NCI-H526 (cell line): Measurements from ENCODE around the gene ATP2B3.

Source experiments
- DNase-seq, 2 experiments: peaks; one replicate each; lab custom pipeline; 2025; lab: John Stamatoyannopoulos, UW

Gene ATP2B3

GRCh38 chrX:153537526-153538295 is 20.3 kb downstream of the ATP2B3 start:
- no peak for DNase-seq

DNA sequence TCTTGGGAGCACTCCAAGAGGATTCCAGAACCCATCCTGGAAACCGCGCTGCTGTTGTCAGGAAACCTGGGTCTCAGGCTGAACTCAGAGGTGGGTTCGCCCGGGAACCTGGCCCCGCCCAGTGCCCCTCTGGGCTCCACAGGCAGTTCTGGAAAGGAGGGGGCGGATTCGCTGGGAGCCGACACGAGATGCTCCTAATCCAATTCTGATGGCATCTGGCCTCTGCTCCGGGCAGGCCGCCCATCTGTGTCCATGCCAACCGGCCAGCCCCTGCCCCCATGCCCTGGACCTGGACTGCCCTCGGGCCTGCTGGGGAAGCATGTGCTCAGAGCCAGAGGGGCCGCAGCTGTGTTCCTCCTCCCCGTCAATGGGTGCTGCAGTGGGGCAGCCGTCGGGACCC is 21.0 kb downstream of the ATP2B3 start:
- no peak for DNase-seq

DNA sequence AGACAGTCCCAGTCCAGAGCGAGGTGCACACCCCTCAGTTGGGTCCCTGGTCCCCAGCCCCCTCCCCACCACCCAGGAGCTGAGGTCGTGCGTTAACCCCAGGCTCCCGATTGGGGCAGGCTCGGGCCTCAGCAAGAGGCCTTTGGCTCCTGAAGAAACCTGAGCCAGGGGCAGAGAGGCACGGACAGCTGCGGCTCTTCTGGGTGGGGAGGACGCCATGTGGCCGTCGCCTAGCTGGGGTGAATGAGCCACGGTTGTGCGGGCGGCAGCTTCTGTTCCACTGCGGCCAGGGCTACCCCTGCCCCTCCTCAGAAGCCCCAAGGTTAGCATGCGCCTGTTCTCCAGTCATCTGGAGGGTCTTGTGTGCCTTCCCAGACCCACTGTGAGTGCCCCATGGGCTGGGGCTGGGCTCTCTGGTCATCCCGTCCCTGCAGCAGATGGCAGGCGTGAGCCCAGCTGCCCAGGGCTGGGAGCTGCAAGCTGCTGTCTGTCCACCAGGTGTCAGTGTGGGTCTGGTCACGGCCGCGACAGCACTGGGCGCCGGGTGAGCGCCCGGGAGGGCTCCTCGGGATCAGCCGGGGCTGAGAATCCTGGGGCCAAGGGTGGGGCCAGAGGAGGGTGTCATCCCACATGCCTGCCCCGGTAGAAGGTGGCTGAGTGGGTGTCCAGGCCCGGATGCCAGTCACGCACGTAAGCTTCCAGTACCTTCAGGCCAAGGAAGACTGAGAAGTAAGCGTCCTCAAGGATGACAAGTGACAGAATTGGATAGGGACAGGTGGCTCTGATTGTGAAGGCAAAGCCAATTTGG is 21.9 kb downstream of the ATP2B3 start:
- peak in 1 of 2 experiments; percentile 60 for DNase-seq

DNA sequence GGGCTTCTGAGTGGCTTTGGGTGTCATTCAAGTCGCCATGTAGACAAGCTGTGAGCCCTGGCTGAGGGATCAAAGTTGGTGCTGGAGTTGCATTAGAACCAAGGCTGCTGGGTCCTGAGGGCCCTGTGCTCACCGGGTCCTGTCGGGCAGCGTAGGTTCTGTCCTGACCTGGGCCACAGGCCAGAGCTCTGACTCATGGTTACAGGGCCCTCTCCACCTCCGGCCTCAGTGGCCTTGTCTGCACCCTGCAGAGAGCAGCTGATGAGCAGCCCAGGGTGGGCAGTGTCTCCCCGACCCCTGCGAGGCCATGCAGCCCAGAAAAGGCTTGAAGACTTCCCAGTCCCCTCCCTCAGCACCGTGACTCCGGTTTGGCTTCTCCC is 22.5 kb downstream of the ATP2B3 start:
- DNase-seq: no peak

DNA sequence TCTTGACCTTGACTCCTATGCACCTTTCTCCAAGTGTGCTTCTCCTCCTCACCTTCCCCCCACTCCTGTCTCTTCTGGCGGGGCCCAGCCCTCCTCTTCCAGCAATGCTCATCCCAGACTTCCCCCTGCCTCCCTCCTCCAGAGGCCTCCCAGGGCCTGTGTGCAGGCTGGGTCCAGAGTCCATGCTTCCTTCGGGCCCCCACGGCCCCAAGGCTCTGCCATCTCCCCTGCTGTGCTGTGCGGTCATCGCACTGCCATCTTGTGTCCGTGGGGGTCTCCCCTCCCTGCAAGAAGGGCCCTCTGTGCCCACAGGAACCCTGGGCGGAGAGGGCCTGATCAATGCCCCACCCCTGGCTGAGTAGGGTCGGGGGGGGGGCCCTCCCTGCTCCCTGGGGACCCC is 27.3 kb downstream of the ATP2B3 start:
- DNase-seq: no peak

- no peak for DNase-seq
These were observed 28.9 kb downstream of the ATP2B3 start for GRCh38 chrX:153546386-153546785.

DNA sequence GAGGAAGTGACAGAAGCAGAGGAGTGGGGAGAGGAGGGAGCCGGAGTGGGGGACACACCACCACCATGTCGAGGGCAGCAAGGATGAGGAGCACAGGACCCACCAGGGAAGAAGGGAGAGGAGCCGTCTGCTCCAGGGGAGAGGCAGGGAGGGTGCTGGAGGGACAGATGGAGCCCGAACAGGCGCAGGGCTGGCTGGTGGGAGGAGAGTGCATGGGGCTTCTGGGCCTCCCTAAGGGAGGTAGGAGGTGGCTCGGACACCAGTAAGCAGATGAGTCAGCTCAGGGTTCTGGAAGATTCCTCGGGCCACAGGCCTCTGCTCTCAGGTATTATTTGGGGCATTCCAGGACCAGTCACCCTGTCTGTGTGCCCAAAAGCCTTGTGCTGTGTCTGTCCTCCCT is 29.8 kb downstream of the ATP2B3 start:
- no peak for DNase-seq

- DNase-seq: no peak
These were observed 31.8 kb downstream of the ATP2B3 start for GRCh38 chrX:153549231-153549630.

- no peak for DNase-seq
These were observed 32.4 kb downstream of the ATP2B3 start for GRCh38 chrX:153549807-153550206.

DNA sequence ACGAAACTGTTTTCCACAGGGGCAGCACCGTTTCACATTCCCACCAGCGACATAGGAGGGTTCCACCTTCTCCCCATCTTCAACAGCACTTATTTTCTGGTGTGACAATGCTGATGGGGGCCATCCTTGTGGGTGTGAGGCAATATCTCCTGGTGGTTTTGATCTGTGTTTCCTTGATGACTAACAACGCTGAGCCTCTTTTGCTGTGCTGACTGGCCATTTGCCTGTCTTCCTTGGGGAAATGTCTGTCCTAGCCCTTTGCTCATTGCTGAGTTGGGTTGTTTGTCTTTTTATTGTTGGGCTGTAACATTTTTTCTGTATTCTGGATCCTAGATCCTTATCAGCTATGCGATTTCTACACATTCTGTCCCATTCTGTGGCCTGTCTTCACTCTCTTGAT is 33.7 kb downstream of the ATP2B3 start:
- no peak for DNase-seq

GRCh38 chrX:153554519-153555167 is 37.2 kb downstream of the ATP2B3 start:
- DNase-seq: peak; percentile 28 to 59

DNA sequence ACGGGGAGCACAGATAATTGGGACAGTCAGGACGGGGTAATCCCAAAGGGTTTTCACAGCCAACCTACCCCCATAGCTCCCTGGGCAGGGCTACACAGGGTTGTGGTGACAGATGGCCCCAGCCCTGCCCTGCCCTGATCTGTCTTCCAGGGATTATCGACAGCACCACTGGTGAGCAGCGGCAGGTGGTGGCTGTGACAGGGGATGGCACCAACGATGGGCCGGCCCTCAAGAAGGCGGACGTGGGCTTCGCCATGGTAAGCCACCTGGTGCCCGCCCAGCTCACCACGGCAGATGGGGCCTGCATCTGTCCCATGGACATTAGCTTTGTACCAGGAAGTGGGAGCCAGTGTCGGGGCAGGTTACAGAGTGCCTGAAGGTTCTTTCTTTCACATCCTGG is 39.3 kb downstream of the ATP2B3 start:
- no peak for DNase-seq

GRCh38 chrX:153557618-153558355 is 40.3 kb downstream of the ATP2B3 start:
- DNase-seq: no peak

DNA sequence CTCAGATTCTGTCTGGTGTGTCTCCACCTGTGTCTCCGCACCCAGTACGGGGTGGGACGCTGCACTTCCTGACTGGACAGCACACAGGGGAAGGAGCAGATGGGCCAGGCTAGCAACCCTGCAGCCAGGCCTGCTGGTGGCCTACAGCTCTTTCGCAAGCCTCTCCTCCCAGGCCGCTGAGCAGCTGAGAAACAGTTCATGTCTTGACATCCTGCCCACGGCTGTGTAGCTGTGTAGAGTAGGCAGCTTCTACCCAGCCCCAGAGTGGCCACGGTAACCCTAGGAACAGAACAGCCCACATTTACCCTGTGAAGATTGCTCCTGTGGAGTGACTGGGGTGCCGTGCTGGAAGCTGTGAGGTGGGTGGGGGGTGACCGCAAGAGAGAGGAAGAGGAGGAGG is 42.6 kb downstream of the ATP2B3 start:
- DNase-seq: no peak

- no peak for DNase-seq
These were observed 43.0 kb downstream of the ATP2B3 start for GRCh38 chrX:153560466-153560865.

DNA sequence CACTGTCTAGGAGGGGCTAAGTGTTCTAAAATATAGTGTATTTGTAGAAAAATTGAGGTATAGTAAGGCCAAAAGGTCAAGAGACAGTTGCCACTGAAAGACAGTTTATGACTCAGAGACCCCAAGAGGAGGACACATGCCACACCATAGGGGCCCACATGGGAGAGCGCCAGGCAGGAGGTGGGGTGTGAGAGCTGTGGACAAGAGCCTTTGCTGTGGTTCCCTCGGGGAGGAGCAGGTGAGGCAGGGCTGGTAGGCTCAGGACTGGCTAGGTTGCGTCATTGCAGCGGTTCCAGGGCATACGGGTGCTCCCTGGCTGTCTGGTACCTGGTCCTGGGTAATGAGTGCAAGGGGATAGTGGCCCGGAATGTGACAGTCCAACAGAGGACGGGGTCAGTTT is 43.9 kb downstream of the ATP2B3 start:
- DNase-seq: no peak

GRCh38 chrX:153562546-153562945 is 45.1 kb downstream of the ATP2B3 start:
- no peak for DNase-seq

DNA sequence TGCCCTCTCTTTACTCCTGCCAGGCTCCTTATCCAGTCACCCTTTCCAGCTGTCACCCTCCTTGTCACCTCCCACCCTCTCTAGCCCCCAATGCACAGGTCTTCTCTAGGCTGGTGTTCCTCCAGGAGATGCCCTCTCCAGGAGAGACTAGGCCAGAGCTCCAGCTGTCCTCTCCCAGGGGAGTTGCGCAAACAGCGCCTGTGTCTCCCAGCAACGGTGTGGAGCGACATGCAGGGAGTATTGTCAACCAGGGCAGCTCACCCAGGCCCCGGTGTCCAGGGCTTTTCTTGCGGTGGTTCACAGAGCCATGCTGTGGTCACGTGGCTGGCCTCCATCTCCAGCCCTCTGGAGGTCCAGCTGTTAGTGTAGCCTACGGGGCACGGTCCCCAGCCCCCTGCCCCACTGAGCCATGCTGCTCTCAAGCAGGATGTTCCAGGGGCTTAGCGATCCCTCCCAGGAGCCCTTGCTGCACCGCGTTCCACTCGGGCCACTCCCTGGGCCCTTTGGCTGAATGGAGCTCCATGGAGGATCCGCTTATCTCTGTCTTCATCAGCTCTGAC is 46.7 kb downstream of the ATP2B3 start:
- DNase-seq: peak in 1 of 2 experiments; percentile 18

GRCh38 chrX:153565996-153566580 is 48.6 kb downstream of the ATP2B3 start:
- no peak for DNase-seq

DNA sequence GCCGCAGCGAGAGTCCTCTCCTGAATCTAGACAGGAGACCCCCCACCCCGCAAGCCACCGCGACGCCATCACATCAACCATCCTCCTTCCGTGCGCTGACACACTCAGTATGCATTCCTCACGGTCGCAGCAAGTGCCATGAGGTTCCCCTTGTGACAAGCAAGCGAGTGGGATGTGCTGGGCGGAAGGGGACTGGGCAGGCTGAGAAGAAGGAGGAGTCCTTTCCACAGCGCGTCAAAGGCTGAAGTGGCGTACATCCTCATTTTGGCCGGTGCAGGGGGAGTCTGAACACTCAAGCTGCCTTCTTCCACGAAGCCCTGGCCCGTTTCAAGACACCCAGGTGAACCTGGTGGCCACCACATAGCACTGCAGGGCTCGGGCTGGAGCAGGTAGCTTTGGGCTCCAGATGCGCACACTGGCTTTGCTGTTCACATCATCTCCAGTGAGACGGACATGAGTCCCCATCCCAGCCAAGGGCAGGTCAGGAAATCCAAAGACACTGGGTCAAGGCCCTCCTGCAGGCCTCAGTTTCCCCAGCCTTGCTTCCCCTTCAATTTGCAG is 51.1 kb downstream of the ATP2B3 start:
- DNase-seq: no peak

GRCh38 chrX:153569475-153569874 is 52.0 kb downstream of the ATP2B3 start:
- DNase-seq: no peak
